Activated T-helper 9 cell treated with anti-CD3 and anti-CD28 coated beads, Interleukin-2, amount 50 U/mL, for 16 hours (primary cell): ENCODE results near the gene PARVA.

Experiments
- DNase-seq: peaks from one replicate; pipeline ENCODE4 v3.0.0-alpha.2; 2020; ENCODE audit warnings: low read depth

Gene PARVA

DNA sequence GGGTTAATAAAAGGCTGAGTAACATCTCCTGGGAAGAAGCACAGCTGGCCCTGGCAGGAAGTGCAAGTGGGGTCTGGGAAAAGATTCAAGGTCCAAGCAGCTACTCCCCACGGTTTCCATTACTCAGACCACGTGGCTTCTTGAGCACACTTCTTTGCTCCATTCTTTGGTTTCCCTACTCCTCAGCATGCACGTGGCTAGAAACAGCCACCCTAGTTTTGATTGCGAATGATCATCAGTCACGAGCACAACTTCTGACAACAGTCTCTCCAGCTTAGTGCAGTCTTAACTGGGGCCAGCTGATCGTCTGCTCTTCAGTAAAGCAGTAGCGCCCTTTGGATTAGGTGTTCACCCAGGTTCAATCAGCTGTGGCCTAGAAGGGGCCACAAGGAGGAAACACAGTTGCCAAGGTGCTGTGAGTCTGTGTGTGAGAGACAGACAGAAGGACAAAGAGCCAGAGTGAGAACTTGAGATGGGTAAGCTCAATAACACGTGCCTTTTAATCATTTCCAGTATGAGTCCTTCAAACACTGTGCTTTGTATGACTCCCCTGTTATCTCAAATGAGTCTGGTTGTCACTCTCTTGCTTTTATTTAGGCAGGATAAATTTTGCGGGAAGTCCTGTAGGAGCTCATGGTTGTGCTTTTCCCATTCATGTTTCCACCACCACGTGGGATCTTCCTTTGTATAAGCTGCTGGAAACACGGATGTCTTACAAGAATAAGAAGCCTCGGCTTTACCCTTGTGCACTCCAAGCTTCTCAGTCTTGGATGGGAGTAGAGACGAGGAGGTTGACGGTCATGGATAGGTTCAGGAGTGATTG, 901 bp upstream of the PARVA start:
- no peak for DNase-seq

DNA sequence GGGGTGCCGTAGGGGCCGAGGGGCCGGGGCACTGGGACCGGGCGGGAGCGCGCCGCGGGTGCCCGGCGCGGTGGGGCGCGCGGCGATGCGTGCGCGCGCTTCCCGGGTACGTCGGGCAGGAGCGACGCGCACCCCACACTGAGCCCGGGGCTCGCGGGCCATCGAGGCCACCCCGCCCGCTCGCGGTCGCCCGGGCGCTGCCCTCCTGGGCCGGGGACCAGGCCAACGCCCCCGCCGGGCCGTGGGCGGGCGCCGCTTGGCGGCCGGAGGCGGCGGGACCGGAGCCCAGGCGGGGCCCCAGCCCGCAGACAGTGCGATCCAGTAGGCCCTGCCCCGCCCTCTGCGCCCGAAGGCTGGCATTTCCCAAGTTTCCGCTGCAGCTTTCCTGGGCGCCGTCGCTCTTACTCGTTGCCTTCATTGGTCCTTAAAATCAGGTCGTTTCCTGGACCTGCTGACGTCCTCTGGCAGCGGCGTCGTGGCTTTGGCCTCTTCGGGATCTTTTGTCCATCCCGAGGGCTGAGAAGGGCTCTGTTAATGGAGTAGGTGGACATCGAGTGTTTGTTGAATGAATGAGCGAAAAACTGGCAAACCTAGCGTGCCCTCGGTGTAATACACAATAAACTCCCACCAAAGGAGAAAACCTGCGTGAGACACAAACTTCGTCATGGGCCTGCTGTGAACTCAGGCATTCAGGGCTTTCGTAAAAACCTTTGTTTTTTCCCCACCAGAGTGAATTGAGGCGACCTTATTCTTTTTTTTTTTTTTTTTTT, 638 bp downstream of the PARVA start:
- no peak for DNase-seq

DNA sequence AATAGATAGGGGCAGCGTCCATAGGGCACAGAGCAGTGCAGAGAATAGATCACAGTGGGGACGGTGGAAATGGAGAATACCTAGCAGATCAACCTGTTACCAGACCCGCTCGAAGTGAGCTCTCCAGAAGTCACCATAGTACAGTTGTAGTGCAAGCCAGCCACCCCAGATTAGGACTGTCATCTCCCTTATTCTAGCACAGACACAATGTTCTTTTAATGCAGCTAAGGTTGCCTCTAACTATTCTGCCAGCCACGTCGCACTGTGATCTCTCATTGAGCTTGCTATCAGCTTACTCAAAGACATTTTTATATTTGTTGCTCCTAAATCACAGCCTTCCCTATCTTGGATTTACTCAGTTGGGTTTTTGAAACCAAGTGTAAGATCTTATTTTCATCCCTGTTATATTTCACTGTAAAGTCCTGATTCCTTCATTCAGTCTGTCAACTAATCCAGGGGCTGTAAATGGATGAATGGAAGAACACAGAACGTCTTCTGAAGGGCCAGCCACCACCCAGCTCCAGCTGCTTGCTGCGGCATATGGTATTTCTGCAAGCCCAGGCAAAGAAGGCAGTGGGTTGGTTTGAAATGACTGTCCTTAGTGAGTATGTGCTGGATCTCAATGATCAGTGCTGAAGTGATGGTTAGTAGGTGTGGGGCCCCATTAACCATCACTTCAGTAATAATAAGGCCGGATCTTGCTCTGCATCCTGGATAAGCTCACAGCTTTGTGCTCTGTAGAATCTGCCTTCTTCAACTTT, 3.4 kb downstream of the PARVA start:
- DNase-seq: no peak

DNA sequence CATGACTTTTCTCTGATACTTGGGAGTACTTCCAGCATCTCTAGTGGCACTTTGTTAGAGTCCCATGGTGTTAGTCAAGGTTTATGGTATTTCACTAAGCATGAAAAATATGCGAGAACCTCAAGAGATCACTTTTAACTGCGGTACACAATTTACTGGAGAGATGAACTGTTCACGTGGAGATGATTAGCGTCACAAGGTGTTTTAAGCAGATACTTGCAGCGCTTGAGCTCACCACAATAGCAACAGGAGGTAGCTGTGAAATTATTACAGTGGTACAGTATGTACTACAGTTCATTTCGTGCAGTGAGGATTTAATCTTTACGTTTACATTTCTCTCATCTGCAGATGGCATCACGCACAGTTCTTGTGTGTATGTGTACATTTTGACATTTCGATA, 4.5 kb downstream of the PARVA start:
- no peak for DNase-seq

DNA sequence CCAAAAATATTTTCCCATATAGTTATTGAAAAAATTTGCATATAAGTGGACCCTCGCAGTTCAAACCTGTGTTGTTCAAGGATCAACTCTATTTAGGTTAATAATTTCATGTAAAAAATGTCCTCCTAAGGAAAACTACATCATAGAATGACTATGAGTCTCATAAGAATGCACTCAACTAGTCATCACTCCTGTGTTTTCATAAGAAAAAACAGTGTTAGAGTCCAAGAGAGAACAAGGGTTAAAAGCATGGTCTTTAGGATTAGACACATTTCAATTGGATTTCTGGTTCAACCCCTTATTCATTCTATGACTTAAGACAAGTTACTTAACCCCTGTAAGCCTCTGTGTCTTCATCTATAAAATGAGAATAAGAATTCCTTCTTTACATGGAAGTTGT, 5.1 kb downstream of the PARVA start:
- DNase-seq: no peak

DNA sequence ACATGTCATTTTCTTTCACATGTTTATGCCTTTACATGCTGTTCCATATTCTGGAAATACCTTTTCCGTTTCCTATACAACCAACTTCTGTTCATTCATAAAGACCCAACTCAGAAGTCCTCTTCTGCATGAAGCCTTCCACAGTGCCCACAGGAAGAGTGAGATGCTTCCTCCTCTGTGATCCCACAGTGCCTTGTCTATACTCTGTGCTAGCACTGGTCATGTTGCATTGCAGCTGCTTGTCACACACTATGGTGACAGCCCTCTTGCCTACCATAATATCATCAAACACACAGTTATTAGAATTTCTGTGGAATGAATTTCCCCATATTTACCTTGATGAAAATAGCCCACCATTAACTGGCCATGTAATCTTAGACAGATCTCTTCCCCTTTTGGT, 8.9 kb downstream of the PARVA start:
- no peak for DNase-seq

DNA sequence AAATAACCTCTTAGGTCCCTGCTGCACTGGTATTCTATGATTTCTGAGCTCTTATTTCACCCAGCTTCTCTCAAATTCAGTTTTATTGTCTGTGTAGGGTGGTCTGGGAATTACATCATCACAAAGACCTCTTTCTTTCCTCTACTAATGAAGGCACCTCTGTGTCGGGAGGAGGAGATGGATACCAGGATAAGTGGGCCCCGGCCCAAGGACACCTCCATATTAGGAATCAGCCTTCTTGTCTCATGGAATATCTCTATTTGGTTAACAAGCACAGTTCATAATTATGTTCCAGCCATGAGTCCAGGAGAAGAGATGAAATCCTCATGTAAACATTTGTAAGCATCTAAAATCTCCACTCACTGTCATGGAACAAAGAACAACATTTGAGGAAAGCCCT, 9.4 kb downstream of the PARVA start:
- DNase-seq: no peak

DNA sequence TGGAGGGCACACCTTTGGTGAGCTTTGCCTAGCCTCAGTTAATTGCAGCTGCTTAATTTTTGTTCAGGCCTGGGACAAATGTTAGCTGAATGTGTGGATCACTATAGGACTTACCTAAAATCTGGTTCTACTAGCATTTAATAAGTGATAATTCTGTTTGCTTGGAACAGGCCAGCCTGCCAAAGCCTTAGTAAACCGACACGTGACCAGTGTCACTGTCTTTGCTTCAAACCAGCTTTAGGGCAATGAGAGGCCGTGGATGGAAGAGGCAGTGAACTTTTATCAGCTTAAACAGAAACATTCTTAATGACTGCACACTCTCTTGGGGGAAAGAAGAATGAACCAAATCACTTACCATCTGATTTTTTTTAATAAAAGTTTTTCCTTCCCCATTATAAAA, 10.8 kb downstream of the PARVA start:
- no peak for DNase-seq

DNA sequence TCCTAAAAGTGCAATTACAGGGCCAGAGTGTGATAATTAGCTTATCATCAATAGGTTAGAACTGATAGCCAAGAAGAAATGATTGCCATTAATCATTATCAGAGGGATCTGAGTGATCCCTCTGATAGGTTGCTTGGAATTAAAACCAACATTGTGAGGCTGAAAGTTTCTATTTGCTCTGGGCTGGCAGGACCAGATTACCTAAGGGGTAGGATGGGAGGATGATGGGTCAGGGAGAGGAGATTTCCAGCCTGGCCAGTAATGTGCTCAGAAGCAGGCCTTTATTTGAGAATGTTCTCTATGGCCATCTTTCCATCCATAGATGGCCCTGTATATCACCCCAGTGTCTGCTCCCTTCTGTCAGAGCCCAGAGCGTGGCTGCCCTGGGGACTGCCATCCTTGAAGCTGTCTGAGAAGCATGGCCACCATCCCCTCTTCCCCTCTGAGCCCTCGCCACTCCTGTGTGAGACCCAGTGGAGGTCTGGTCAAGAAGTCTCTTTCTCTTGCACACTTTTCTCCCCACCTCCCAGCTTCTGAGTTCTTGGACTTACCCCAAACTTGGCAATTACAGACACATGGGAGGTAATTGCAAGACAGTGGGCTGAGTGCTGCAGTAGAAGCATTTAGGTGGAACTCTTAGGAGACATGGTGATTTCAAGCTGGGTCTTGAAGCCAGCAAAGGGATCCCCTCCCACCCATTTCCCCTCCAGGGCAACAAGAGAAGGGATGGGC, 11.7 kb downstream of the PARVA start:
- no peak for DNase-seq

DNA sequence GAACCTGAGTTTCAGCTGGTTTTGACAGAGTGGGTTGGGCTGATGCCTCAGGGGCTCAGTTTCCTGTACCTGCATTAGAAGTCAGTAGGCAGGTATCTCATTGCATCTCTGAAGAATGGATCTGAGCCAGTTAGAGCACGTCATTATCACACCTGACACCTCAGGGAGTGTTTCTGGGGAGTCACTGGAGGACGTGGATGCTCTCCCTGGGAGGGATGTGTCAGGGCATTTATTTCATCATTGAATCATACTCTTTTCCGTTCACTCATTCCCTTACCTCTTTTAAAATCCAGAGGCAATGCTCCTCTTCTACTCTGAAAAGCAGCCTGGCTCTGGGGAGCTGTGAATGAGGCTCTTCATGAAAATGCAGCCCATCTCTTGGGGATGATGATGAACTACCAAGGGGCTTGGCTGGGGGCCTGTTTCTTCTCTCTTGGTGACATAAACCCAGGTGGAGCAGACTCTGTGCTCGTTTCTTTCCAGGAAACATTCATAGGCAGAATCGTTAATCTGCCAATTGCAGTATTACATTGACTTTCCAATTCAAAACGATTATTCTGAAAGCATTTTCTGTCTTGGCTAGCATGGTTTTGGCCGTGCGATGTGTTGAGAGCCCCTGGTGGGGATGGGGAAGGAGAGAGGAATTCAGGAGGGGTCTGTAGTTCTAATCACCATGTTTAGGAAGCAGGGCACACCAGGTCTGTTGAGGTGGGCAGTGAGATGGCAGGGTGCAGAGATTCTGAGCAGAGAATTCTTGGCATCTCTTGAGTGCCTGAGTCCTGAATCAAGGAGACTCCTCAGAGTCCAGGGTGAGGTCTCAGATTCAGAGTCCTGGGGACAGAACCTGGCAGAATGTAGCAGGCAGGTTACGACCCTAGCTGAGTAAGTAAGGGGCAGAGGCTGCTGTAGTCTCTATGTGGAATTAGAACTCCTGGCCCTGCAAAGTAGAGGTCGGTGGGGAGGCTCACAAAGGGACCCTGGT, 12.6 kb downstream of the PARVA start:
- no peak for DNase-seq

DNA sequence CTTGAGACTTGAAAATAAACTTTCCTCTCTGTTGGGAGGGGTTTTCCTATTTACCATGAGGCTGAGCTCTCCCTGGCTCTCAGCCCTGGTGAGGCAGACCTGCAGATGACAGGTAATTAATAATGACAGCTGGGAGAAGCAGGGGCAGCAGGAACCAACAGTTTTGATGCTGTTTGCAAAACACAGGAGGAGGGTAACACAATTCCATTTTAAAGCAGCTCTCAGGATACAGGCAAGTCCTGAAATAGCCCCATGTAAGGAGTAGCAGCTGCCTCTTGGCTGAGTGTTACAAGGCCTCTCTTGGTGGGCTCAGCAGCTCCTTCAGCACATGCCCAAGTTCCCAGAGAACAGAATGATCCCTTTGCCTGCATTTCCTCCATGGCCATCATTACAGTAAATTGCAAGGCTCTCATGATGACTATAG, 13.3 kb downstream of the PARVA start:
- DNase-seq: no peak

DNA sequence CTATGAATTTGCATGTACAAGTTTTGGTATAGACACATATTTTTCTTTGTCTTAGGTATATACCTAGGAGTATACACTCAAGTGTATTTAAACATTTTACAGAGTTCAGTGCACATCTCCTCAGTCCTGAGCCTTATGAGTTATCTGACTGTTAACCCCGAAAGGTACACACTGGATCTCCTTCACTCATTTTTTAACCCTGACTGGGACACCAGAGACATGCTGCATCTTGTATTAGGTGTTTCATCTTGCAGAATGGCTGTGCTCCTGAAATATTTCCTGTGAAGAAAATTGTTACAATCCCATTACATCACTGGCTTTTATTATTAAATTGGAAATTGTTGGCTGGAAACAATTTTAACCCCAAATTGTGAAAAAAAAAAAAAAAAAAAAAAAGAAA, 15.3 kb downstream of the PARVA start:
- no peak for DNase-seq

DNA sequence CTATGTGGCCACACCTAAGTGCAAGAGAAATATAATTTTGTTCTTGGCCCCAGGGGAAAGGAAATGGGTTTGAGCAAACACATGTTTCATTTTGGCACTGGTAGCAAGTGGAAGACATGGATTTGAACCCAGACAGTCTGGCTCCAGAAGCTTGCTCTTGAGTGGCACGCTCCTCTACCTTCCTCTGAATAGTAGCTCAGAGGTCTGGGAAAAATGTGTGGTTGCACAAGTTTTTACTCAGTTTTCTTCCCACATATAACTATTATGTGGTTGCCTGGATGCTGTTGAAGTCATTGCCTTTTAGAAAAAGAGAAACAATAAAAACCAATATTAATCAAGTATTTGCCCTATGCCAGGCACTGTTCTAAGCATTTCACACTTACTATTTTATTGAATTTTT, 16.3 kb downstream of the PARVA start:
- DNase-seq: no peak

DNA sequence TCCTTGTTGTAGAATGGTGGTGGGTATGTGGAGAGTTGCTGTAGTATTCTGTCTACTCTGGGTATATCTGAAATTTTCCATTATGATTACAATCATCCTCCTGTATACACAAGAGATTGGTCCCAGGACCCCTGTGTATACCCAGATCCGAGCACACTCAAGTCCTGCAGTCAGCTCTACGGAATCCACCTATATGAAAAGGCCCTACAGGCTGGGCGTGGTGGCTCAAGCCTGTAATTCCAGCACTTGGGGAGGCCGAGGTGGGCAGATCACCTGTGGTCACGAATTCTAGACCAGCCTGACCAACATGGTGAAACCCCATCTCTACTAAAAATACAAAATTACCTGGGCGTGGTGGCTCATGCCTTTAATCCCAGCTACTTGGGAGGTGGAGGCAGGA, 17.2 kb downstream of the PARVA start:
- no peak for DNase-seq

DNA sequence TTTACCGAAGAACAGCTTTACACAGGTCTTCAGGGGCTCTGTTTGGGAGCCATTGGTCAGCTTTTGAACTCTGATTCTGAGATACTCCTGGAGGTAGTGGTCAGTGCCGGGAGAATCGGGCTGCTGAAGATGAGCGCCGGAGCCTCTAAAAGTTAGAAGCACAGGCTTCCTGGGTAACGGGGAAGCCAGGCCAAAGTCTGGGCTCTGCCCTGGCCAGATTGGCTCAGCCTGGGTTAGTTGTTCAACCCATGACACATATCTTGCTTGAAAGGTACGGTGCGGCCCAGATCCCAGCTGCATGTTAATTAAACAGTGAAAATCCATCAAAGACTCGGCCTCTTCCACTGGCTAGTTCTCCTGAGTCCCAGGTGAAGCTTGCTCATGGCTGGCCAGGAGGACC, 18.0 kb downstream of the PARVA start:
- no peak for DNase-seq

DNA sequence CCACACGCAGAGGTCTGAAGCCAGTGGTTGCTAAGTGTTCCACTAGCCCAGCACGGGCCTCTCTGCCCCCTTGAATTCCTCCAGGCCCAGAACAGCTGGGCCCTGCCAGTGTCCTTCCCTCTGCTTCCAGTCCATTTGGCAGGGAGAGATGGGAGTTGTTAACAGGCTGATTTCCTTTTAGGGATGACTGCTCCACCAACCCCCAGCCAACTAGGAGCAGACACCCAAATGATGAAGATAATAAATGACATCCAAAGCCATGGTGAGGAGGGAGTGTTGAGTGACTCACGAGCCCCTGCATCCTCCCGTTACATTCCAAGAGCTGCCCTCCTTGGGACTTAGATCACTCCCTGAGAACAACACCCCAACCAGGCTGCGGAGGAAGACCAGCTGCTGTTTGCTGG, 20.6 kb downstream of the PARVA start:
- no peak for DNase-seq

DNA sequence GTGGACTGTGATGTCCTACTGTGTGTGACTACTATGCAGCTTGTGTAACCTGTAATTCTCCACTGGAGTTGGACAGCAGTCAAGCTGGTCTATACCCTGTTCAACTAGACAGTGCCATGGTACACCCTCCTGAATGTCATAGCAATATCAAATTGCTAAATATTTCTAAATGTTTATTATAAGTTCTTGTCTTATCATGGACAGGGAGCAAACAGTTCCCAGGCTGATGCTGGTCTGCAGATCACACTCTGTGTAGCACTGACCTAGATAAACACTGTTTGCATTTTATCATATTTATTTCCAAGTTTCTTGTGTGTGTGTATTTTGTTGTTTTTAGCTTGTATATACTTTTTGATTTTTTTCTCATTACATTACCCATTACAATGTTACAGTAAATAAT, 22.0 kb downstream of the PARVA start:
- DNase-seq: no peak

DNA sequence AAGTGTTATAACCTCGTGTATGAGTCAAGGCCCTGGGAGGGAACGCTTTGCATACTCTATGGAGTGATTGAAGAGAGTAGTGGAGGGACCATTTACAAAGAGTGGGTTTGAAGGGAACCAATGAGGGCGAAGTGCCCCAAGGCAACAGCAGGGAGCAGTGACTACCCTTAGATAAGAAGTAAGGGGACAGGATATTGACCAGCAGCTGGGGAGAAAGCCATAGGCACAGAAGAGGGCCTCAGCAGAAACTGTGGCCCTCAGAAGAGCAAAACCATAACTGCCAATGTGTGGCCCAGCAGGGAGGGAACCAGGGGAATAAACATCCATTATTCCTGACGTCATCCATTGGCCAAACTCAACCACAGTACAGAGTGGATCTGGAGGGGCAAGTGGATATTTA, 24.7 kb downstream of the PARVA start:
- DNase-seq: no peak

DNA sequence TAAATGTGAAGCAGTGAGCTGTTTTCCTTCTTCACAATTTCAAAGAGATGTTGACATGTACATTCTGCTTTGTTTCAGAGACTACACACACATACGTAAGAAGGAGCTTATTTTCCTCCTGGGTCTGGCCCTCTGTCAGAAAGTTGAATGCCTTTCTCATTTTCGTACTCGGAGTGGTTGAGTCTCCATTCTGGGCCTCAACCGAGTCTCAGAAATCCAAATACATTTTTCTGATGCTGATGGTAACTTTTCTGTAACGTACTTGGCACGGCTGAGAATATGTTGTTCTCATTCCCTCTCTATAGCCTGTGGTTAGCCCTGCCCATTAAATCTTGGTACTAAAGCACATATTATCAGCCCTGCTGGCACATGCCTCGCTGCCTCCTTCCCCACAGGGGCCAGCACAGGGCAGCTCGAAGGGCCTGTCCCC, 25.3 kb downstream of the PARVA start:
- DNase-seq: no peak

DNA sequence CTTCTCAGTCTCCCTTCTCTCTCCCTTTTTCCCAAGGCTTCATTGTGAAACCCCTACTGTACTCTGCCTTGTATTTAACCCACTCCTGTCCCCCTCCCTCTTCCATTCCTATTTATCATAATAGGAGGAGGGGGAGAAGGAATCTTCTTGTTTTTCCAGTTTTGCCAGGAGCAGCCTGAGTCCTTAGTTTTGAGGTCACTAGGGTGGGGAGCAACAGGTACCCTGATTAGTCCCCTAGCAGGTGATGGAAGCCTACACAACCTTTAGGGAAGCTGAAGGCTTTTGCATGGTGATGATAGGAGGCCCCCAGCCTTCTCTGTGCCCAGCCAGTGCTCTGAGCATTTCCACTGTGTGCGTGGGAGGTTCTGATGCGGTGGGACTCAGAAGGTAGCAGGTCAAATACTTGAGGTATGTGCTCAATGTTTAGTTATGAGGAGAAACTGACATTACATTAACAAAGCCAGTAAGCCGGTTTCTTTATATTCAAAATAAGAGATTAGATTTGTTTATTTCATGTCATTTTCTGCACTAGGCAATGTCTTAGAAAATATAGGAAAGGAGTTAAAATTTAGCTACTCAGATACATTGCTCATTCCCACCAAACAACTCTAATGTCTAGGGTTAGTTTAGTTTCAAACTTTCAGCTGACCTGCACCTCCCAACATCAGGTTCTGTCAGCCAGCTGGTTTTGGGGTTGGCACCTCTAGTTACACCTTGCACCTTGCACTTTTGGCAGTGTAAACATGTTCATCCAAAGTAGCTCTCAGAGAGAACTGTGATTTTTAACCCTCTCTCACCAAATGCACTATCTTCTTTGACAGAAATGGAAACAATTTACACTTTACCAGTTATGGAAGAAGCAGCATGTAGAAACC, 26.0 kb downstream of the PARVA start:
- DNase-seq: no peak
